Mononuclear cell (primary cell): ENCODE data around the gene AKR1C2. TPM values are rescaled to one million over a fixed set of nuclear protein-coding genes. Genes with fewer than 3 reads are reported as not detected.
"Not testable (repeated sequence)": the region's sequence is repeated elsewhere in the genome, so short reads cannot be mapped to it uniquely, and the experiment has no call there.

Experiments used
- H3K27me3 ChIP-seq: 2 replicates; pipeline ENCODE4 v1.6.0; 2011; ENCODE audit warnings: low read length, control low read depth; ENCODE audit not compliant: insufficient read depth
- H3K4me1 ChIP-seq: 2 replicates; pipeline ENCODE4 v1.5.1; 2011; ENCODE audit warnings: mild to moderate bottlenecking, low read length, control low read depth; ENCODE audit not compliant: insufficient read depth
- H3K4me3 ChIP-seq: 2 replicates; pipeline ENCODE4 v1.5.1; 2011; ENCODE audit warnings: mild to moderate bottlenecking, low read length, moderate library complexity
- H3K9me3 ChIP-seq: 2 replicates; pipeline ENCODE4 v1.5.1; 2011; ENCODE audit warnings: low read depth, mild to moderate bottlenecking, control low read depth, low read length
- total RNA-seq: library from RNA; depleted of rRNA; stranded (reverse); fragments of >200 nt; gene quantifications from one replicate; pipeline ENCODE4 v1.2.3, GENCODE V29; 2012

AKR1C2 gene
- total RNA-seq, 1 donor: 0.21 TPM

GRCh38 chr10:4962876-4963814, 40.5 kb downstream of the AKR1C2 start, which contains the start of gene AKR1C1:
TSS of gene AKR1C1 (plus strand) at chr10:4963415. CDS start at chr10:4963445, 30 bp downstream.
- H3K4me3 ChIP-seq, H3K9me3 ChIP-seq, H3K27me3 ChIP-seq, H3K4me1 ChIP-seq: not testable (repeated sequence)

DNA sequence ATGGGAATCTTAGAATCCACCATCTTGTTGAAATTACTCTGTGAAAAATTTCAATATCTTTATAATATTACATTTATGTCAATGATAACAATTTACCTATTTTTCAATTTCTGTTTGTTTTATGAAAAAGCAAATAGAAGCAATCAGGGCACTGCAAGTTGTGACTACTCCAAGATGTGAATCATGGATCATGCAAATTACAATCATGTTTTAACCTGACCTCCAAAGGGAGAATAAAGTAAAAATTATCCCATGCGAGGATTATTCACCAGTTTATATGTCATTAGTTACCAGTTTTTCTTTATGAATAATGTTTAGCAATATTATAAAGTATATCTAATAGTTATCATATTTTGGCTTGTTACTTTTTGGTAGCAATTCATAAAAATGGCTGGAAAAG, 41.3 kb downstream of the AKR1C2 start:
- not testable (repeated sequence) for H3K4me1 ChIP-seq, H3K9me3 ChIP-seq, H3K27me3 ChIP-seq, H3K4me3 ChIP-seq

GRCh38 chr10:4961558-4961957, 42.1 kb downstream of the AKR1C2 start:
- not testable (repeated sequence) for H3K4me3 ChIP-seq, H3K4me1 ChIP-seq, H3K9me3 ChIP-seq, H3K27me3 ChIP-seq

GRCh38 chr10:4956955-4957645, 46.6 kb downstream of the AKR1C2 start:
- not testable (repeated sequence) for H3K27me3 ChIP-seq, H3K4me1 ChIP-seq, H3K4me3 ChIP-seq, H3K9me3 ChIP-seq

GRCh38 chr10:4956088-4956487, 47.6 kb downstream of the AKR1C2 start:
- not testable (repeated sequence) for H3K4me1 ChIP-seq, H3K27me3 ChIP-seq, H3K4me3 ChIP-seq, H3K9me3 ChIP-seq

DNA sequence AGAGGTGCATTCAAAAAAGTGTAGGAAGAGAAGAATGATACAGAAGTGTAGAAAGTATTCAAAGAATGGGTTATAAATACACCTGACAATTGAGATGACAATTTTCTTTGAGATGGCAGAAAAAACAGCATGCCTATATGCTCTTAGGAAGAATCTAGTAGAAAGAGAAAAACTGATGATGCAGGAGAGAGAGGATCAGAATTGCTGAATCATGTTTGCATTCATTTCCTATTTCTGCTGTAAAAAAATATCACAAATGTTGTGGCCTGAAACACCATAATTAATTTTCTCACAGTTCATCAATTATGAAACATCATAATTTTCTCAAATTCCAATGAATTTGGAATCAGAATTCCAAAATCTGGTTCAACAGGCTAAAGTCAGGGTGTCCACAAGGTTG, 50.3 kb downstream of the AKR1C2 start:
- H3K27me3 ChIP-seq: no peaks in the 10 kb centered on the region
- no peaks in the 10 kb centered on the region for H3K9me3 ChIP-seq
- H3K4me3 ChIP-seq: no peak overlapping the region
- no peaks in the 10 kb centered on the region for H3K4me1 ChIP-seq

DNA sequence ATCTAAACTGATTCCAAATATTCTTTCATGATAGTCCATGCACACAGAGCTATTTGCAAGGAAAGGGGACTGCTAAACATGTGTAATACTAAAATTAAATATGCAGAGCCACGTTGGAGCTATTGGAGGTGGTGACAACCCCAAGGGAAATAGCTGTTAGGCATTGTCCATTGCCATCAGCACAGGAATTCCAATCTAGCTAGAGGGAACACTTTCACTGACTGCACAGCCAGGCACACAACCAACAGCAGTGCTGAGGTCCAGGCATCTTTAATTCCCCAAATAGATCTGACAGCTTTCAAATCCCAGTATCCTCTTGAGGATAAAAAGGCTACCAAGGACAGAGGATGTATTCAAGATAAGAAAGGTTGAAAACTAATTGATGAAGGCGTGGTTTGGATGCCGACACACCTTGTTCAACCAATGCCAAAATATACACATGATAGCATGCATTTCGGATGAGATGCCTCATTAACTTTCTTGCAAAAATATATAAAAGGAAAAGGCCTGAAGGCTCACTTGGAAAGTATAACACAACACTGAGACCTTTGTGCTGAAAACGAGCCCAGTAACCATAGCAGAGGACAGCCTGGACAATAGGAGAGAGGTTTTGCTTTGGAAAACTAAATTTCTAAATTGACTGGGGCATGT, 52.0 kb downstream of the AKR1C2 start:
- H3K4me1 ChIP-seq, H3K9me3 ChIP-seq, H3K4me3 ChIP-seq, H3K27me3 ChIP-seq: not testable (repeated sequence)

- Histone ChIP-seq H3K4me3 (no peak overlapping the region), H3K9me3 (no peaks in the 10 kb centered on the region), H3K4me1 (no peaks in the 10 kb centered on the region), H3K27me3 (no peaks in the 10 kb centered on the region)
These were observed 55.7 kb downstream of the AKR1C2 start for GRCh38 chr10:4947635-4948596.

DNA sequence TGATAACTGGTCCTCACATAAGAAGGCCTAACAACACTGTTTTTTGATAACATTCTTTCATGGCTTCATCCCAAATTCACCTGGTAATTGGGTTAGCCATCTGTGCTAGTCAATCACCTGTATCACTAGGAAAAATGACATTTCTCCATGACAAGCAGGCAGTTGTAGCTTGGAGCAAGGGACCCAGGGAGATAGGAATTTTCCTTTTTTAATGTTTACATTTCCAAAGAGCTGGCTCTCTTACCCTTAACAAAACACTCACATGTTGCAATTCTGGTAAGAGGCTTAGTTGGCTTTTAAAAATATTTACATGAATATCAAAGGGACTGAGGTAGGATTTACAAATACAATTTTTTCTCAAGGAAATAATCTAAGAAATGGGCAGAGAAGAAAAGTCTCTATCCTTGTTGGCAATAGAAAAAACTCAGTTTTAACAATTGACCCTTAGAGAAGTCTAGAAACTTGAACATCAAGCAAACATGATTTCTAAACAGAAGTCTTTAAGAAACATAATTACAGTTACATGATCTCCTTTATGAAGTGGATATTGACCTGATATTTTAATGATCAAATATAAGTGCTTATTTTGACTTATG, 56.5 kb downstream of the AKR1C2 start:
- Histone ChIP-seq H3K27me3 (no peaks in the 10 kb centered on the region), H3K4me1 (no peaks in the 10 kb centered on the region), H3K4me3 (no peak overlapping the region)

DNA sequence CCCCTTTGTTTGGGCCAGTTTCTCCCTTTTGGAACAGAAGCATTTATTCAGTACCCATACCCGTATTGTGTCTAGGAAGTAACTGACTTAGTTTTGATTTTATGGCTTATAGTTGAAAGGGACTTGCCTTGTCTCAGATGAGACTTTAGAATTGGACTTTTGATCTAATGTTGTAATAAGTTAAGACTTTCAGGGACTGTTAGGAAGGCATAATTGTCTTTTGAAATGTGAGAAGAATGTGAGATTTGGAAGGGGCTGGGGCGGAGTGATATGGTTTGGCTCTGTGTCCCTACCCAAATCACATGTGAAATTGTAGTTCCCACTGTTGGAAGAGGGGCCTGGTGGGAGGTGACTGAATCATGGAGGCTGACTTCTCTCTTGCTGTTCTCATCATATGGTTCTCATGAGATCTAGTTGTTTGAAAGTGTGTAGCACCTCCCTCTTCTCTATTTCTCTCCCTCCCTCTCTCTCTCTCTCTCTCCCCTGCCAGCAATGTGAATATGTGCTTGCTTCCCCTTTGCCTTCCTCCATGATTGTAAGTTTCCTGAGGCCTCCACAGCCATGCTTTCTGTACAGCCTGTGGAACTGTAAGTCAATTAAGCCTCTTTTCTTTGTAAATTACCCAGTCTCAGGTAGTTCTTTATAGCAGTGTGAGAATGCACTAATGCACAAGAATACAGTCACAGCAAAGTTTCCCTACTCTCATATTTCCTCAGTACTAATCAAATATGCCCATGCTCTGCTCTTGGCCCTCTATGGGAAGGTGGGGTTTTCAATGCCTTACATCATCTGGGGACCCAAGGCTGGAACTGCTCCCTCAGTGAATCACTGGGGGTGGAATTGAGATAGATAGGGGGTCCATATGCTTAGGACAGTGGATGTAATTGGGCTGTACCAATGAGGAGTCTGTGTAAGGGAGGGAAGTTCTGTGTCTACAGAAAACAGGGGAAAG, 57.6 kb downstream of the AKR1C2 start:
- Histone ChIP-seq H3K4me1 (no peaks in the 10 kb centered on the region), H3K27me3 (no peaks in the 10 kb centered on the region), H3K4me3 (no peak overlapping the region), H3K9me3 (no peaks in the 10 kb centered on the region)

More for the DNA sequence above, 56.5 kb downstream of the AKR1C2 start:
- H3K9me3 ChIP-seq: no peaks in the 10 kb centered on the region

DNA sequence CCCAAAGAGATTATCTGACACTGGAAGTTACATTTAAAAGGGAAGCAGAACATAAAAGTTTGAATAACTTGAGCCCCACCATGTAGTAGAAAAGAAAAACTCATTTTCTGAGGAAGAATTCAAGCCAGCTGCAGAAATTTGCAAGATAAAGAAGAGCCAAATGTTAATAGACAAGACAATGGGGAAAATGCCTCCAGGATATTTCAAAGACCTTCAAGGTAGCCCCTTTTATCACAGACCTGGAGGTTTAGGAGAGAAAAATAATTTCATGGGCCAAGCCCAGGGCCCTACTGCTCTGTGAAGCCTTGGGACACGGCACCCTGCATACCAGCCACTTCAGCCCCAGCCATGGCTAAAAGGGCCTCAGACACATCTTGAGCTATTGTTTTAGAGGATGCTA, 58.8 kb downstream of the AKR1C2 start:
- Histone ChIP-seq H3K4me3 (no peak overlapping the region), H3K4me1 (no peaks in the 10 kb centered on the region), H3K27me3 (no peaks in the 10 kb centered on the region), H3K9me3 (no peaks in the 10 kb centered on the region)

GRCh38 chr10:4943821-4944220, 59.8 kb downstream of the AKR1C2 start:
- H3K9me3 ChIP-seq: no peaks in the 10 kb centered on the region
- H3K4me1 ChIP-seq: no peaks in the 10 kb centered on the region
- no peaks in the 10 kb centered on the region for H3K27me3 ChIP-seq
- H3K4me3 ChIP-seq: no peak overlapping the region

- H3K27me3 ChIP-seq, H3K9me3 ChIP-seq, H3K4me3 ChIP-seq, H3K4me1 ChIP-seq: not testable (repeated sequence)
These were observed 60.2 kb downstream of the AKR1C2 start for GRCh38 chr10:4943416-4943815.
